GM19452 (cell line): ENCODE results near the gene PRKAR2A.
"Not testable (repeated sequence)": the region's sequence is repeated elsewhere in the genome, so short reads cannot be mapped to it uniquely, and the experiment has no call there.

Experiments
- ATAC-seq: cut with Tn5 transposase; IDR thresholded peaks from one replicate; pipeline ENCODE4 v1.9.1; 2021; ENCODE audit not compliant: unreplicated experiment

PRKAR2A gene

GRCh38 chr3:48782046-48782445 is 65.6 kb downstream of the PRKAR2A start:
- ATAC-seq, result no peak

GRCh38 chr3:48778565-48778964 is 69.1 kb downstream of the PRKAR2A start:
- ATAC-seq, result not testable (repeated sequence)

GRCh38 chr3:48776854-48777253 is 70.8 kb downstream of the PRKAR2A start:
- no peak for ATAC-seq

- no peak for ATAC-seq
Measured at GRCh38 chr3:48770192-48770502, 77.5 kb downstream of the PRKAR2A start.

DNA sequence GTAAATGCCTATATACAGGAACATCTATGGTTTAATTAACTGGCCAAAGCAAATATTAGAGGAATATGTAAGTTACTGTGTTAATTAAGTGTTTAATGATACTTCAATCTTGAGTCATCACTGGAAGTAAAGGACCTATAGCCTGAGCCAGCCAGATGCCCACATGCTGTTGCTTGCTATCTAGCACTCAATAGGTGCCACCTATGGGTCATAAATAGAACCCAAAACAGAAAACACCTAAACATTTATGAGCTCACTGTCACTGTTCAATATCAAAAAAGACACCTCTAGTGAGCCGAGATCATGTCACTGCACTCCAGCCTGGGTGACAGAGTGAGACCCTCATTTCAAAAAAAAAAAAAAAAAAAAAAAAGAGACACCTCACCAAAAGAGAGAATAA is 82.3 kb downstream of the PRKAR2A start:
- no peak for ATAC-seq

DNA sequence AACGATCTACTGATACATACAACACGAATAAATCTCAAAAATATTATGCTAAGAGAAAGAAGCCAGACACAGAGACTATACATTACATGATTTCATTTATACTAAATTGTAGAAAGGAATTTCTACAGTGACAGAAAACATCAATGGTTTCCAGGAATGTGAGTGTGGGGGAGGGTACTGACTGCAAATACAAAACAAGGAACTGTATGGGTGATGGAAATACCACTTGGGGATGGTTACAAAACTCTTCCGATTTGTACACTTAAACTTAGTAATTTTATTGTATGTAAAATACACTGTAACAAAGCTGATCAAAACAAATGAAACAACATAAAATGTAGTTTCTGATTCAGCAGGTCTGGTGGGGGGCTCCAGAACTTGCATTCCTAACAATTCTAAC is 84.9 kb downstream of the PRKAR2A start:
- ATAC-seq, result no peak

GRCh38 chr3:48759991-48760540 is 87.6 kb downstream of the PRKAR2A start:
- ATAC-seq, result not testable (repeated sequence)

DNA sequence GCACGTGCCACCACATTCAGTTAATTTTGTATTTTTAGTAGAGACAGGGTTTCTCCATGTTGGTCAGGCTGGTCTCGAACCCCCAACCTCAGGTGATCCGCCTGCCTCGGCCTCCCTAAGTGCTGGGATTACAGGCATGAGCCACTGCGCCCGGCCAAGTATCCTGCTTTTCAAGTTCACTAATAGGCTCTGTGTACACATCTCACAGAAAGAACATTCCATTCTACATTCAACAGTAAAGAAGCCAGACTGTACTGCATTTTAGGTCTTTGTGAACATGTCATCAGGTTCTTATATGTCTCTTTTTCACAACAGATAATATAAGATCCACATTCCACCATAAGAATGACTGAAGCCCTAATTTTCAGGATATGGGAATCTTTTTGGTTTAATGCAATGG is 88.1 kb downstream of the PRKAR2A start:
- ATAC-seq, result not testable (repeated sequence)

DNA sequence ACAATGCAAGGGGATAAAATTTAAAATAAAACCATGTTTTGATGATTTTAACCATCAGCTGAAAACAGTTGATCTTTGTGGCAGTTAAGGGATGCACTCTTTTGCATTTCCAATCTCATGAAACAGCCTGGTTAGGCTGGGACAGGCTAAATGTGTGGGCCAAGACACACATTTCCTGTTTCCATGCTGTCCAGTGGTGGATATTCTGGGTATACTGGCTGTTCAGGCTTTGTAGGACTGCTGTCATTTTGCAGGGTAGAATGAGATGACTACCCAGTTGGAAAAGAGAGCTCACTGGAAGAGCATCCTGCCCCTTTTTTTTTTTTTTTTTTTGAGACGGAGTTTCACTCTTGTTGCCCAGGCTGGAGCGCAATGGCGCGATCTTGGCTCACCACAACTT is 88.6 kb downstream of the PRKAR2A start:
- no peak for ATAC-seq

- ATAC-seq, result no peak
Measured at GRCh38 chr3:48756640-48757039, 91.0 kb downstream of the PRKAR2A start.

- no peak for ATAC-seq
Measured at GRCh38 chr3:48750856-48751255, 96.8 kb downstream of the PRKAR2A start.

DNA sequence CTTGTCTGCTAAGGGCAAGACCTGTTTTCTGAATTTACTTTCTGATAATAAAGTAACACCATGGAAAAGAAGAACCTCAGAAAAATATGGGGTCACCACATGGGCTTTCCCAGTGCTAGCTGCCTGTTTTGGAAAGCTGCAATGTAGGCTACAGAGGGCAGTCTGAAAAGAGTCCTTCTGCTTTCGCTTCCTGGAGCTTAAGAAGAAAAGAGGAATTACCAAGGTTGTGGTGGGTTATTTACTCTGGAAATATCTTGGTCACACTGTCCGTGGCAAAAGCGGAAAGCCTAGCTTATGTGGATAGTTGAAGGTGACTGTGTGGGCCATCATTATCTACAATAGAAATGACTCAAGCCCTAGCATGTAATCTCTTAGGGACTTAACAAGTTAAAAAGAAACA is 98.9 kb downstream of the PRKAR2A start:
- no peak for ATAC-seq

GRCh38 chr3:48747706-48748105 is 100.0 kb downstream of the PRKAR2A start:
- ATAC-seq, result no peak

- no peak for ATAC-seq
Measured at GRCh38 chr3:48747015-48747615, 100.6 kb downstream of the PRKAR2A start.

- ATAC-seq, result no peak
Measured at GRCh38 chr3:48743773-48744172, 103.9 kb downstream of the PRKAR2A start.

DNA sequence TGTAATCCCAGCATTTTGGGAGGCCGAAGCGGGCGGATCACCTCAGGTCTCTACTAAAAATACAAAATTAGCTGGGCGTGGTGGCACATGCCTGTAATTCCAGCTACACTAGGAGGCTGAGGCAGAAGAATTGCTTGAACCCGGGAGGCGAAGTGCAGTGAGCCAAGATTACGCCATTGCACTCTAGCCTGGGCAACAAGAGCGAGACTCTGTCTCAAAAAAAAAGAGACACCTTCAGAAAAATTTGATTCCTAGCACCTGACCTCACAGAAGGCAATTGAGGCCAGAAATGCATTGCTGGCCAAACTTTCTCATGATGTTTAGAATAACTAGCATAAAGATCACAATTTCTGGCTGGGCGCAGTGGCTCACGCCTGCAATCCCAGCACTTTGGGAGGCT is 106.4 kb downstream of the PRKAR2A start:
- ATAC-seq, result not testable (repeated sequence)

DNA sequence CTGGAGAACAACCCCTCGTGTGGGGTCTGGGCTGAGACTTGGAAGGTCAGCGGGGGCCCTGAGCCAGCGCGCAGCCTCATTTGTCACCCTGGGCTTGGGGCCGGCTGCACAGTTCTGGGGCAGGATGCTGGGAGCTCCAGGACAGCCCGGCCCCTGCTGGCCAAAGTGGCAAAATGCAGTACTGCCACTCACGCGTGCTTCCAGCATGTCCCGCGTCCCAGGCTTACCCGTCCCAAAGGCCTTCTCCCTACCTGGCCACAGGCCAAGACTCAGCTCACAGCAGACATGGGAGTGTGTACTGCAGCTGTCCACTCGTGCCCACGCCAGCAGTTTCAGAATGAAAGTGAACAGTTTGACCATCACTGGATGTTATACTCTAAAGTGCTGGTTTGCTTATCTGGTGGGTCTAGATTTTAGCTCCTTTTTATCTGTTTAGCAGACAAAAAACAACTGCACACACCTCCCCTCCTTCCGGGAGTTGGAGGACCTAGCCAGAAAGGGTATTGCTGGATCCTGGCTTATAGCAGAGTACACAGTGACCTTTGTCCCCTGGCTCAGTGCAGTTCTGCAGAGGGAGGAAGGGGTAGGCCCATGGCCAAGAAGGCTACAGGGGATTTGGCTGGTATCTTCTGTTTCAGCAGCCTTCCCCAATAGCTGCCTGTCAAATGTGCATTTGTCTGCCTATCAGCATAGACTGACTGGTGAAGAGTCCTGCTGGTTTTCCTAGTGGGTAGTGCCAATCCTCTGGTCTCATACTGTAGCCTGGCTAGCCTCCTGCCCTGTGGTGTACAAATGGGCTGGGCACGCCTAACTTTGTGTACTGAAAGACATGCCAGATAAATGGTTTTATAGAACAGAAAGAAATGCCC is 107.5 kb downstream of the PRKAR2A start:
- no peak for ATAC-seq

DNA sequence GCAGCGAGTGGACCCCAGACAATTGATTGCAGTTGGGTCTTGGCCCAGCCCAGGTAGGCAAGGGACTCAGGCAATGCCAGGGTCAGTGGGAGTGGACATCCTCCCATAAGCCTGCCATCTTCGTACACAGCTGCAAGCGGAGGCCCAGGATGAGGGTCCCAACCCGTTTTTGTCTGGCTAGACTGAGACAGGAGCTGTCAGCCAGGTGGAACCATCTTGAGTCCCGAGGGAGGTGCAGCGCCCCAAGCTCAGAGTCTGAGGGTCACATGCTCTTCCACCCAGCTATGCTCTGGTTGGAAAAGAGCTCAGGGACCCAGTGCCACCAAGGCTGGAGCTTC is 108.1 kb downstream of the PRKAR2A start:
- ATAC-seq, result no peak

DNA sequence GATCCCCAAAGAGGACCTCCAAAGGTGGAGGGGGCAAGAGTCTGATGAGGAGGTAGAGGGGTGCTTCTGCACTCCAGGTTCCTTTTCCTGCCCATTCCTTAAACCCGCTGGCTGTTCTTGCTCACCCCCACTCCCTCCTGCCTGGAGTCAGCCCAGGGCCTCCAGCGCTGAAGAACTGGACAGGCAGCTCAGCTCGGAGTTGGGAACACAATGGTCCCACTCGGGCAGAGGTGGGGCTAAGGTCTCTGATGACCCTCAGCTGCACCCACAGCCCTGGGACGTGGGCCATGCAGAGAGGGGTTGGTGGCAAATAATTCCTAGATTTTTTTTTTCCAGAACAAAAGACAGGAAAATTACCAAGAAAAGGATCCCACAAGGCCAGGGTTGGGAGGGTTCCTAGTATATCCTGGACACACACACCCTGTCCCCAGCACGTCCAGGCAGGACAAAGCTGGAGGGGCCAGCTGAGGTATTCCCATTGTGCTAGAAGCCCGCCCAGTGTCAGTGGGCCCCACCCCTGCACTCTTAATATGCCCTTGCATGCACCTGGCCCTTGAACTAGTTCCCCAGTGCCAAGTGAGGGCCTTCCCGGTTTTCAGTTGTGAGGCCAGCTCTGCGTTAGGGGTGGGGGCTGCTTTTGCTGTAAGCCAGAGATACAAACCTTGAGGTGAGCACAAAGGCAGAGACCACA is 108.6 kb downstream of the PRKAR2A start:
- no peak for ATAC-seq

- ATAC-seq, result no peak
Measured at GRCh38 chr3:48738144-48738536, 109.5 kb downstream of the PRKAR2A start.

- not testable (repeated sequence) for ATAC-seq
Measured at GRCh38 chr3:48735075-48735767, 112.5 kb downstream of the PRKAR2A start.
